HTERT RPE-1 (cell line): ENCODE measurements around the gene LOXHD1.

Source experiments
- in situ Hi-C: fragments of 300-500 bp; cut with MboI; formaldehyde crosslinking; loops from 4 replicates; pipeline ENCODE4 v1.14.3; 2020; ENCODE audit warnings: low sequenced_read_pairs

The LOXHD1 gene

GRCh38 chr18:46456691-46457090 is 200.3 kb downstream of the LOXHD1 start:
- in situ Hi-C loops: no loop called here

- in situ Hi-C loops: no loop called here
Observed at GRCh38 chr18:46452820-46453219, 204.2 kb downstream of the LOXHD1 start.

- in situ Hi-C loops: no loop called here
Observed at GRCh38 chr18:46449499-46449898, 207.5 kb downstream of the LOXHD1 start.

GRCh38 chr18:46449033-46449432 is 208.0 kb downstream of the LOXHD1 start:
- in situ Hi-C loops: no loop called here

GRCh38 chr18:46448347-46448746 is 208.7 kb downstream of the LOXHD1 start:
- in situ Hi-C loops: no loop called here

GRCh38 chr18:46447792-46448191 is 209.2 kb downstream of the LOXHD1 start:
- in situ Hi-C loops: no loop called here

- in situ Hi-C loops: no loop called here
Observed at GRCh38 chr18:46447323-46447722, 209.7 kb downstream of the LOXHD1 start.

GRCh38 chr18:46445522-46446313 is 211.3 kb downstream of the LOXHD1 start:
- in situ Hi-C loops: no loop called here

- in situ Hi-C loops: no loop called here
Observed at GRCh38 chr18:46439037-46439436, 218.0 kb downstream of the LOXHD1 start.

- in situ Hi-C loops: no loop called here
Observed at GRCh38 chr18:46437061-46437460, 220.0 kb downstream of the LOXHD1 start.

- in situ Hi-C loops: no loop called here
Observed at GRCh38 chr18:46436621-46437020, 220.4 kb downstream of the LOXHD1 start.

- in situ Hi-C loops: no loop called here
Observed at GRCh38 chr18:46435031-46435430, 222.0 kb downstream of the LOXHD1 start.

- in situ Hi-C loops: no loop called here
Observed at GRCh38 chr18:46434629-46435028, 222.4 kb downstream of the LOXHD1 start.

GRCh38 chr18:46433121-46433826 is 223.7 kb downstream of the LOXHD1 start:
- in situ Hi-C loops: no loop called here

- in situ Hi-C loops: no loop called here
Observed at GRCh38 chr18:46431522-46432171, 225.4 kb downstream of the LOXHD1 start.

- in situ Hi-C loops: no loop called here
Observed at GRCh38 chr18:46429649-46430224, 227.3 kb downstream of the LOXHD1 start.

- in situ Hi-C loops: no loop called here
Observed at GRCh38 chr18:46429130-46429529, 227.9 kb downstream of the LOXHD1 start.

GRCh38 chr18:46428368-46428767 is 228.7 kb downstream of the LOXHD1 start:
- in situ Hi-C loops: no loop called here

GRCh38 chr18:46427216-46427995 is 229.6 kb downstream of the LOXHD1 start:
- in situ Hi-C loops: no loop called here
